ENCODE data around the gene MARCHF3.
A peak's percentile ranks its signal among the peaks of the same experiment; 100 is the strongest.

The MARCHF3 gene

GRCh38 chr5:127030259-127031146 is at the start of gene MARCHF3:
TSS of gene MARCHF3 (minus strand) at chr5:127030558. CDS start at chr5:126918171, 112,387 bp downstream.
- peak within 1 kb of the TSS; percentile 73 for H3K4me3 ChIP-seq (replicated peaks; ENCODE audit: low read depth, low read length)
- peak; percentile 19 for TF ChIP-seq CTCF (IDR thresholded peaks at IDR 0.05; ENCODE audit: low read depth, low read length, missing control alignments)

GRCh38 chr5:127079994-127080491 is 49.7 kb upstream of the MARCHF3 start:
- no peak for TF ChIP-seq CTCF (IDR thresholded peaks at IDR 0.05; ENCODE audit: low read depth, low read length, missing control alignments)
- no peak for DNase-seq (ENCODE audit: extremely low read depth, low read depth)
- no peak overlapping the region for H3K4me3 ChIP-seq (replicated peaks; ENCODE audit: low read depth, low read length)

More at GRCh38 chr5:127030259-127031146, at the start of gene MARCHF3:
- DNase-seq (ENCODE audit: extremely low read depth, low read depth) = peak; percentile 61

GRCh38 chr5:127077366-127077765 is 47.0 kb upstream of the MARCHF3 start:
- no peak for DNase-seq (ENCODE audit: extremely low read depth, low read depth)
- TF ChIP-seq CTCF (IDR thresholded peaks at IDR 0.05; ENCODE audit: low read depth, low read length, missing control alignments) = no peak
- no peak overlapping the region for H3K4me3 ChIP-seq (replicated peaks; ENCODE audit: low read depth, low read length)

GRCh38 chr5:127076315-127077129 is 46.2 kb upstream of the MARCHF3 start:
- DNase-seq (ENCODE audit: extremely low read depth, low read depth) = peak; percentile 22
- TF ChIP-seq CTCF (IDR thresholded peaks at IDR 0.05; ENCODE audit: low read depth, low read length, missing control alignments) = no peak
- no peak overlapping the region for H3K4me3 ChIP-seq (replicated peaks; ENCODE audit: low read depth, low read length)

GRCh38 chr5:127074466-127074865 is 44.1 kb upstream of the MARCHF3 start:
- DNase-seq (ENCODE audit: extremely low read depth, low read depth) = no peak
- TF ChIP-seq CTCF (IDR thresholded peaks at IDR 0.05; ENCODE audit: low read depth, low read length, missing control alignments) = no peak
- no peak overlapping the region for H3K4me3 ChIP-seq (replicated peaks; ENCODE audit: low read depth, low read length)

- no peak for TF ChIP-seq CTCF (IDR thresholded peaks at IDR 0.05; ENCODE audit: low read depth, low read length, missing control alignments)
- H3K4me3 ChIP-seq (replicated peaks; ENCODE audit: low read depth, low read length) = peak within 1 kb of the TSS; percentile 57
- no peak for DNase-seq (ENCODE audit: extremely low read depth, low read depth)
These were observed 42.8 kb upstream of the MARCHF3 start, which contains the start of gene C5orf63 for GRCh38 chr5:127072861-127073846. TSS of gene C5orf63 (minus strand) at chr5:127073502. CDS start at chr5:127058995, 14,507 bp downstream.

Data from HFF-Myc (cell line).